GM23338 (cell line): ENCODE measurements around the gene ACYP1. TPM values are rescaled to one million over a fixed set of nuclear protein-coding genes. Genes with fewer than 3 reads are reported as not detected.

ENCODE experiments used
- ATAC-seq: fragments of 200-7000 bp; cut with Tn5 transposase; 3 replicates; pipeline ENCODE4 v1.9.1; 2020
- DNase-seq: peaks from one replicate; pipeline ENCODE4 v3.0.0-alpha.2; 2015; ENCODE audit warnings: low spot score
- H2AFZ ChIP-seq: fragments of 200-600 bp; sonication (generic); 2 replicates; pipeline ENCODE4 v1.8.0; 2016; ENCODE audit warnings: antibody characterized with exemption, mild to moderate bottlenecking, moderate library complexity
- H3F3A ChIP-seq: fragments of 200-600 bp; sonication (generic); replicated peaks from 2 replicates; pipeline ENCODE4 v1.8.0; 2017; ENCODE audit warnings: antibody characterized with exemption, mixed run types, low read depth
- H3K27ac ChIP-seq: fragments of 200-600 bp; sonication (generic); 2 replicates; pipeline ENCODE4 v1.6.1; 2016; ENCODE audit warnings: low read depth
- H3K27me3 ChIP-seq: fragments of 200-600 bp; sonication (generic); 2 replicates; pipeline ENCODE4 v1.8.0; 2016; ENCODE audit warnings: mild to moderate bottlenecking, mixed run types, moderate library complexity; ENCODE audit not compliant: insufficient read depth
- H3K36me3 ChIP-seq: fragments of 200-600 bp; sonication (generic); 2 replicates; pipeline ENCODE4 v1.8.0; 2016; ENCODE audit warnings: mild to moderate bottlenecking; ENCODE audit not compliant: insufficient read depth
- H3K4me1 ChIP-seq: fragments of 200-600 bp; sonication (generic); 2 replicates; pipeline ENCODE4 v1.8.0; 2016; ENCODE audit warnings: mild to moderate bottlenecking, moderate library complexity; ENCODE audit not compliant: insufficient read depth
- H3K4me2 ChIP-seq: fragments of 200-600 bp; sonication (generic); 2 replicates; pipeline ENCODE4 v1.7.1; 2017; ENCODE audit warnings: mixed run types
- H3K4me3 ChIP-seq: fragments of 200-600 bp; sonication (generic); 2 replicates; pipeline ENCODE4 v1.6.1; 2016; ENCODE audit warnings: mixed run types
- H3K79me2 ChIP-seq: fragments of 200-600 bp; sonication (generic); replicated peaks from 2 replicates; pipeline ENCODE4 v1.8.0; 2017; ENCODE audit warnings: mild to moderate bottlenecking; ENCODE audit not compliant: insufficient read depth
- H3K9me2 ChIP-seq: fragments of 200-600 bp; sonication (generic); 2 replicates; pipeline ENCODE4 v1.8.0; 2017; ENCODE audit not compliant: insufficient read depth
- H4K20me1 ChIP-seq: fragments of 200-600 bp; sonication (generic); replicated peaks from 2 replicates; pipeline ENCODE4 v1.8.0; 2017; ENCODE audit warnings: mild to moderate bottlenecking; ENCODE audit not compliant: insufficient read depth
- H3K27ac Mint-ChIP-seq: 2 replicates; pipeline ENCODE4 v1.8.0; 2020; ENCODE audit warnings: inconsistent platforms, mild to moderate bottlenecking, moderate library complexity, mixed read lengths
- H3K27me3 Mint-ChIP-seq: 3 replicates; pipeline ENCODE4 v1.8.0; 2022; ENCODE audit warnings: low read depth, mild to moderate bottlenecking, moderate library complexity, mixed read lengths, inconsistent platforms; ENCODE audit not compliant: insufficient read depth, poor library complexity
- H3K36me3 Mint-ChIP-seq: 3 replicates; pipeline ENCODE4 v1.8.0; 2021; ENCODE audit warnings: low read depth, mild to moderate bottlenecking, inconsistent platforms, moderate library complexity, mixed read lengths
- H3K4me1 Mint-ChIP-seq: 3 replicates; pipeline ENCODE4 v1.8.0; 2020; ENCODE audit warnings: mild to moderate bottlenecking, inconsistent platforms, mixed read lengths
- H3K4me3 Mint-ChIP-seq: 3 replicates; pipeline ENCODE4 v1.8.0; 2021; ENCODE audit warnings: moderate library complexity, mild to moderate bottlenecking, inconsistent platforms, mixed read lengths
- H3K9me3 Mint-ChIP-seq: 3 replicates; pipeline ENCODE4 v1.8.0; 2020; ENCODE audit warnings: moderate library complexity, mild to moderate bottlenecking, inconsistent platforms, mixed read lengths
- CREB1 ChIP-seq: fragments of 250-450 bp; sonication (Bioruptor Pico); IDR thresholded peaks from 2 replicates; pipeline ENCODE4 v1.5.0; 2020; ENCODE audit warnings: low read depth, mild to moderate bottlenecking, moderate library complexity
- CTCF ChIP-seq, 2 experiments: fragments of 200-600 bp in 1 of 2; sonication (generic) in 1 of 2; conservative IDR thresholded peaks; 2 replicates each; pipeline versions ENCODE4 v1.5.1 to v1.6.1; 2016 to 2017; ENCODE audit warnings: antibody characterized with exemption in 2 of 2, low read depth in 2 of 2, mild to moderate bottlenecking in 2 of 2, moderate library complexity in 1 of 2
- ETS1 ChIP-seq: IDR thresholded peaks from 2 replicates; pipeline ENCODE4 v1.6.1; 2016; ENCODE audit warnings: antibody characterized with exemption
- EZH2 ChIP-seq: fragments of 200-600 bp; sonication (generic); IDR thresholded peaks from one replicate; pipeline ENCODE4 v1.8.0; 2017; ENCODE audit warnings: antibody characterized with exemption, mild to moderate bottlenecking, low read depth; ENCODE audit not compliant: unreplicated experiment
- EZH2phosphoT487 ChIP-seq: fragments of 200-600 bp; sonication (generic); IDR thresholded peaks from one replicate; pipeline ENCODE4 v1.8.1; 2018; ENCODE audit warnings: antibody characterized with exemption; ENCODE audit not compliant: unreplicated experiment
- JUNB ChIP-seq: IDR thresholded peaks from one replicate; pipeline ENCODE4 v1.6.1; 2016; ENCODE audit warnings: antibody characterized with exemption; ENCODE audit not compliant: unreplicated experiment
- NANOG ChIP-seq: IDR thresholded peaks from 2 replicates; pipeline ENCODE4 v1.6.1; 2016; ENCODE audit warnings: antibody characterized with exemption, borderline replicate concordance
- POLR2AphosphoS5 ChIP-seq: IDR thresholded peaks from 2 replicates; pipeline ENCODE4 v1.6.1; 2016; ENCODE audit warnings: antibody characterized with exemption, low read depth
- ZNF114 ChIP-seq: fragments of 250-450 bp; sonication (Bioruptor Pico); IDR thresholded peaks from 2 replicates; pipeline ENCODE4 v1.5.0; 2020; ENCODE audit warnings: mild to moderate bottlenecking, moderate library complexity
- ZNF331 ChIP-seq: fragments of 250-450 bp; sonication (Bioruptor Pico); IDR thresholded peaks from 2 replicates; pipeline ENCODE4 v1.5.0; 2020; ENCODE audit warnings: low read depth, mild to moderate bottlenecking, moderate library complexity
- polyA plus RNA-seq: library from polyadenylated mRNA; unstranded; fragments of >200 nt; fragmentation: Nextera tagmentation; extraction: Ambion mirVana; gene quantifications from 2 replicates; pipeline ENCODE4 v1.2.1, GENCODE V29; 2016
- total RNA-seq: library from RNA; depleted of rRNA; stranded (reverse); fragments of >200 nt; shearing (Covaris generic); gene quantifications from 2 replicates; pipeline ENCODE4 v1.2.3, GENCODE V29; 2014
- TF ChIP-seq, protein P1 (sequence below): IDR thresholded peaks from one replicate; pipeline ENCODE4 v1.6.1; 2018; ENCODE audit warnings: antibody characterized with exemption; ENCODE audit not compliant: unreplicated experiment
- TF ChIP-seq, protein P2 (sequence below): fragments of 250-450 bp; sonication (Bioruptor Pico); IDR thresholded peaks from 2 replicates; pipeline ENCODE4 v1.5.0; 2020; ENCODE audit warnings: mild to moderate bottlenecking, moderate library complexity

Gene ACYP1
- total and polyA plus RNA-seq, 2 experiments from 2014 or later: 18.4 to 104 TPM

- TF ChIP-seq JUNB (no peak), ZNF114 (CRISPR knock-in tag) (no peak), EZH2 (no peak), CREB1 (CRISPR knock-in tag) (no peak), ZNF331 (CRISPR knock-in tag) (no peak), POLR2AphosphoS5 (no peak), ETS1 (no peak), CTCF (conservative IDR thresholded peaks at IDR 0.05; ENCODE audit: low read depth in 2 of 2) (no peak), NANOG (no peak), EZH2phosphoT487 (no peak)
- TF ChIP-seq, protein P1, sequence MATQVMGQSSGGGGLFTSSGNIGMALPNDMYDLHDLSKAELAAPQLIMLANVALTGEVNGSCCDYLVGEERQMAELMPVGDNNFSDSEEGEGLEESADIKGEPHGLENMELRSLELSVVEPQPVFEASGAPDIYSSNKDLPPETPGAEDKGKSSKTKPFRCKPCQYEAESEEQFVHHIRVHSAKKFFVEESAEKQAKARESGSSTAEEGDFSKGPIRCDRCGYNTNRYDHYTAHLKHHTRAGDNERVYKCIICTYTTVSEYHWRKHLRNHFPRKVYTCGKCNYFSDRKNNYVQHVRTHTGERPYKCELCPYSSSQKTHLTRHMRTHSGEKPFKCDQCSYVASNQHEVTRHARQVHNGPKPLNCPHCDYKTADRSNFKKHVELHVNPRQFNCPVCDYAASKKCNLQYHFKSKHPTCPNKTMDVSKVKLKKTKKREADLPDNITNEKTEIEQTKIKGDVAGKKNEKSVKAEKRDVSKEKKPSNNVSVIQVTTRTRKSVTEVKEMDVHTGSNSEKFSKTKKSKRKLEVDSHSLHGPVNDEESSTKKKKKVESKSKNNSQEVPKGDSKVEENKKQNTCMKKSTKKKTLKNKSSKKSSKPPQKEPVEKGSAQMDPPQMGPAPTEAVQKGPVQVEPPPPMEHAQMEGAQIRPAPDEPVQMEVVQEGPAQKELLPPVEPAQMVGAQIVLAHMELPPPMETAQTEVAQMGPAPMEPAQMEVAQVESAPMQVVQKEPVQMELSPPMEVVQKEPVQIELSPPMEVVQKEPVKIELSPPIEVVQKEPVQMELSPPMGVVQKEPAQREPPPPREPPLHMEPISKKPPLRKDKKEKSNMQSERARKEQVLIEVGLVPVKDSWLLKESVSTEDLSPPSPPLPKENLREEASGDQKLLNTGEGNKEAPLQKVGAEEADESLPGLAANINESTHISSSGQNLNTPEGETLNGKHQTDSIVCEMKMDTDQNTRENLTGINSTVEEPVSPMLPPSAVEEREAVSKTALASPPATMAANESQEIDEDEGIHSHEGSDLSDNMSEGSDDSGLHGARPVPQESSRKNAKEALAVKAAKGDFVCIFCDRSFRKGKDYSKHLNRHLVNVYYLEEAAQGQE: no peak
- TF ChIP-seq, protein P2, sequence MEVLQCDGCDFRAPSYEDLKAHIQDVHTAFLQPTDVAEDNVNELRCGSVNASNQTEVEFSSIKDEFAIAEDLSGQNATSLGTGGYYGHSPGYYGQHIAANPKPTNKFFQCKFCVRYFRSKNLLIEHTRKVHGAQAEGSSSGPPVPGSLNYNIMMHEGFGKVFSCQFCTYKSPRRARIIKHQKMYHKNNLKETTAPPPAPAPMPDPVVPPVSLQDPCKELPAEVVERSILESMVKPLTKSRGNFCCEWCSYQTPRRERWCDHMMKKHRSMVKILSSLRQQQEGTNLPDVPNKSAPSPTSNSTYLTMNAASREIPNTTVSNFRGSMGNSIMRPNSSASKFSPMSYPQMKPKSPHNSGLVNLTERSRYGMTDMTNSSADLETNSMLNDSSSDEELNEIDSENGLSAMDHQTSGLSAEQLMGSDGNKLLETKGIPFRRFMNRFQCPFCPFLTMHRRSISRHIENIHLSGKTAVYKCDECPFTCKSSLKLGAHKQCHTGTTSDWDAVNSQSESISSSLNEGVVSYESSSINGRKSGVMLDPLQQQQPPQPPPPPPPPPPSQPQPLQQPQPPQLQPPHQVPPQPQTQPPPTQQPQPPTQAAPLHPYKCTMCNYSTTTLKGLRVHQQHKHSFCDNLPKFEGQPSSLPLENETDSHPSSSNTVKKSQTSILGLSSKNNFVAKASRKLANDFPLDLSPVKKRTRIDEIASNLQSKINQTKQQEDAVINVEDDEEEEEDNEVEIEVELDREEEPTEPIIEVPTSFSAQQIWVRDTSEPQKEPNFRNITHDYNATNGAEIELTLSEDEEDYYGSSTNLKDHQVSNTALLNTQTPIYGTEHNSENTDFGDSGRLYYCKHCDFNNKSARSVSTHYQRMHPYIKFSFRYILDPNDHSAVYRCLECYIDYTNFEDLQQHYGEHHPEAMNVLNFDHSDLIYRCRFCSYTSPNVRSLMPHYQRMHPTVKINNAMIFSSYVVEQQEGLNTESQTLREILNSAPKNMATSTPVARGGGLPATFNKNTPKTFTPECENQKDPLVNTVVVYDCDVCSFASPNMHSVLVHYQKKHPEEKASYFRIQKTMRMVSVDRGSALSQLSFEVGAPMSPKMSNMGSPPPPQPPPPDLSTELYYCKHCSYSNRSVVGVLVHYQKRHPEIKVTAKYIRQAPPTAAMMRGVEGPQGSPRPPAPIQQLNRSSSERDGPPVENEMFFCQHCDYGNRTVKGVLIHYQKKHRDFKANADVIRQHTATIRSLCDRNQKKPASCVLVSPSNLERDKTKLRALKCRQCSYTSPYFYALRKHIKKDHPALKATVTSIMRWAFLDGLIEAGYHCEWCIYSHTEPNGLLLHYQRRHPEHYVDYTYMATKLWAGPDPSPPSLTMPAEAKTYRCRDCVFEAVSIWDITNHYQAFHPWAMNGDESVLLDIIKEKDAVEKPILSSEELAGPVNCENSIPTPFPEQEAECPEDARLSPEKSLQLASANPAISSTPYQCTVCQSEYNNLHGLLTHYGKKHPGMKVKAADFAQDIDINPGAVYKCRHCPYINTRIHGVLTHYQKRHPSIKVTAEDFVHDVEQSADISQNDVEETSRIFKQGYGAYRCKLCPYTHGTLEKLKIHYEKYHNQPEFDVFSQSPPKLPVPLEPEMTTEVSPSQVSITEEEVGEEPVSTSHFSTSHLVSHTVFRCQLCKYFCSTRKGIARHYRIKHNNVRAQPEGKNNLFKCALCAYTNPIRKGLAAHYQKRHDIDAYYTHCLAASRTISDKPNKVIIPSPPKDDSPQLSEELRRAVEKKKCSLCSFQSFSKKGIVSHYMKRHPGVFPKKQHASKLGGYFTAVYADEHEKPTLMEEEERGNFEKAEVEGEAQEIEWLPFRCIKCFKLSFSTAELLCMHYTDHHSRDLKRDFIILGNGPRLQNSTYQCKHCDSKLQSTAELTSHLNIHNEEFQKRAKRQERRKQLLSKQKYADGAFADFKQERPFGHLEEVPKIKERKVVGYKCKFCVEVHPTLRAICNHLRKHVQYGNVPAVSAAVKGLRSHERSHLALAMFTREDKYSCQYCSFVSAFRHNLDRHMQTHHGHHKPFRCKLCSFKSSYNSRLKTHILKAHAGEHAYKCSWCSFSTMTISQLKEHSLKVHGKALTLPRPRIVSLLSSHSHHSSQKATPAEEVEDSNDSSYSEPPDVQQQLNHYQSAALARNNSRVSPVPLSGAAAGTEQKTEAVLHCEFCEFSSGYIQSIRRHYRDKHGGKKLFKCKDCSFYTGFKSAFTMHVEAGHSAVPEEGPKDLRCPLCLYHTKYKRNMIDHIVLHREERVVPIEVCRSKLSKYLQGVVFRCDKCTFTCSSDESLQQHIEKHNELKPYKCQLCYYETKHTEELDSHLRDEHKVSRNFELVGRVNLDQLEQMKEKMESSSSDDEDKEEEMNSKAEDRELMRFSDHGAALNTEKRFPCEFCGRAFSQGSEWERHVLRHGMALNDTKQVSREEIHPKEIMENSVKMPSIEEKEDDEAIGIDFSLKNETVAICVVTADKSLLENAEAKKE: no peak
- Histone ChIP-seq H3K36me3 (peaks cover 6% of the 10 kb centered on the region; the same call in 1 of the 2 replicates), H3K4me3 (no peak overlapping the region), H3F3A (no peaks in the 10 kb centered on the region), H3K27ac (no peak overlapping the region), H3K4me1 (no peaks in the 10 kb centered on the region), H3K27me3 (no peaks in the 10 kb centered on the region), H4K20me1 (no peaks in the 10 kb centered on the region; the same call in 1 of the 2 replicates), H2AFZ (no peak overlapping the region), H3K79me2 (no peaks in the 10 kb centered on the region), H3K9me2 (no peaks in the 10 kb centered on the region), H3K4me2 (no peak overlapping the region)
- no peaks in the 10 kb centered on the region for H3K9me3 Mint-ChIP-seq
- H3K27ac Mint-ChIP-seq: no peak overlapping the region
- no peak overlapping the region for H3K4me3 Mint-ChIP-seq
- DNase-seq (no peak), ATAC-seq (no peak)
- no peaks in the 10 kb centered on the region for H3K4me1 Mint-ChIP-seq
- H3K27me3 Mint-ChIP-seq: no peaks in the 10 kb centered on the region
- peaks cover 5% of the 10 kb centered on the region; the same call in 2 of the 3 replicates for H3K36me3 Mint-ChIP-seq
Measured at GRCh38 chr14:75032939-75033338, 30.9 kb downstream of the ACYP1 start.
